HG03520 (cell line): ENCODE data around the gene PIWIL1.

ENCODE experiments used
- ATAC-seq: cut with Tn5 transposase; IDR thresholded peaks from one replicate; pipeline ENCODE4 v1.9.1; 2021; ENCODE audit warnings: mild to moderate bottlenecking, moderate library complexity; ENCODE audit not compliant: unreplicated experiment

Gene PIWIL1

GRCh38 chr12:130335517-130336392, 1.9 kb upstream of the PIWIL1 start:
- no peak for ATAC-seq

- no peak for ATAC-seq
These were observed 782 bp upstream of the PIWIL1 start for GRCh38 chr12:130336723-130337487.

- ATAC-seq = no peak
These were observed 1.3 kb downstream of the PIWIL1 start for GRCh38 chr12:130338794-130339601.

GRCh38 chr12:130339951-130340350, 2.3 kb downstream of the PIWIL1 start:
- ATAC-seq = no peak

- no peak for ATAC-seq
These were observed 4.8 kb downstream of the PIWIL1 start for GRCh38 chr12:130342442-130342841.

GRCh38 chr12:130342842-130343241, 5.2 kb downstream of the PIWIL1 start:
- ATAC-seq = no peak

- ATAC-seq = no peak
These were observed 6.8 kb downstream of the PIWIL1 start for GRCh38 chr12:130344529-130344928.

GRCh38 chr12:130345292-130345691, 7.6 kb downstream of the PIWIL1 start:
- no peak for ATAC-seq

GRCh38 chr12:130347588-130347987, 9.9 kb downstream of the PIWIL1 start:
- ATAC-seq = no peak

GRCh38 chr12:130350715-130351114, 13.0 kb downstream of the PIWIL1 start:
- no peak for ATAC-seq

- no peak for ATAC-seq
These were observed 13.6 kb downstream of the PIWIL1 start for GRCh38 chr12:130351326-130351725.

- ATAC-seq = no peak
These were observed 15.4 kb downstream of the PIWIL1 start for GRCh38 chr12:130353081-130353480.

GRCh38 chr12:130354407-130354806, 16.7 kb downstream of the PIWIL1 start:
- ATAC-seq = no peak

- ATAC-seq = no peak
These were observed 18.5 kb downstream of the PIWIL1 start for GRCh38 chr12:130356222-130356621.

GRCh38 chr12:130357241-130357640, 19.6 kb downstream of the PIWIL1 start:
- no peak for ATAC-seq

- no peak for ATAC-seq
These were observed 20.1 kb downstream of the PIWIL1 start for GRCh38 chr12:130357729-130358330.

GRCh38 chr12:130362060-130362459, 24.4 kb downstream of the PIWIL1 start:
- ATAC-seq = no peak

GRCh38 chr12:130364578-130364977, 26.9 kb downstream of the PIWIL1 start:
- no peak for ATAC-seq

- no peak for ATAC-seq
These were observed 28.5 kb downstream of the PIWIL1 start for GRCh38 chr12:130366159-130366558.

- ATAC-seq = no peak
These were observed 29.3 kb downstream of the PIWIL1 start for GRCh38 chr12:130367003-130367402.

- no peak for ATAC-seq
These were observed 29.8 kb downstream of the PIWIL1 start for GRCh38 chr12:130367523-130367922.
